Activated CD8-positive, alpha-beta memory T cell treated with anti-CD3 and anti-CD28 coated beads, Interleukin-2, amount 50 U/mL, for 24 hours (primary cell): Measurements from ENCODE around the gene METTL2B.
"Not testable (repeated sequence)": the region's sequence is repeated elsewhere in the genome, so short reads cannot be mapped to it uniquely, and the experiment has no call there.

Experiments
- DNase-seq: peaks from one replicate; pipeline ENCODE4 v3.0.0-alpha.2; 2020; ENCODE audit errors: extremely low read depth

The METTL2B gene

DNA sequence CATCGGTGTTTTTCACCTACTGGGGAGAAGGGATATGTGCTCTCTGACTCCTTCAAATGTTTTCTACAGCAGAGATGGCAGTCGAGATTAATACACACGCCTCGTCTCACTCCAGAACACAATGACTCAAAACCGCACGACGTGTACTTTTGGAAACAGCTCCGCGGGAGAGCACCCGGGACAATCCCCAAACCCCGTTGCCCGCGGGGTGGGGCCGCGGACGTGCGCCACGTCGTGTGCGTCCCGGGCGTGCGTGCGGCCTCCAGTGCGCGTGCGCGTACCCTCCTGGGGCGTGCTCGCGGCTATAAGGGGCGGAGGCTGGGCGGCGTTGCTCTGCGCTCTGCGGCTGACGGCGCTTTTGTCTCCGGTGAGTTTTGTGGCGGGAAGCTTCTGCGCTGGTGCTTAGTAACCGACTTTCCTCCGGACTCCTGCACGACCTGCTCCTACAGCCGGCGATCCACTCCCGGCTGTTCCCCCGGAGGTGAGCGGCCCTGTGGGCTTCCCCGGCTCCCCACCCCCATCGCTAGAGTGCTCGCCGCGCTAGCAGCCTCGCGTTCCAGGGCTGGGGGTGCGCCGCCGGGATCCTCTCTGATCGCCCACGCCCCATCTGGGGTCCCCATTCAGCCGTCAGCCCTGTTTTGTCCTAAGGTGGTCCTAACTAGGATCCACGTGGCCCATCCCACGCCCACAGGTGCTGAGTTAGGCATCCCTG lies 20.8 kb upstream of the METTL2B start, which contains the start of gene HILPDA:
Gene HILPDA, plus strand, starts transcription at position 336 of the 712 bp plus-strand sequence. CDS start 1,391 bp downstream, outside the sequence.
- DNase-seq = peak; percentile 79

DNA sequence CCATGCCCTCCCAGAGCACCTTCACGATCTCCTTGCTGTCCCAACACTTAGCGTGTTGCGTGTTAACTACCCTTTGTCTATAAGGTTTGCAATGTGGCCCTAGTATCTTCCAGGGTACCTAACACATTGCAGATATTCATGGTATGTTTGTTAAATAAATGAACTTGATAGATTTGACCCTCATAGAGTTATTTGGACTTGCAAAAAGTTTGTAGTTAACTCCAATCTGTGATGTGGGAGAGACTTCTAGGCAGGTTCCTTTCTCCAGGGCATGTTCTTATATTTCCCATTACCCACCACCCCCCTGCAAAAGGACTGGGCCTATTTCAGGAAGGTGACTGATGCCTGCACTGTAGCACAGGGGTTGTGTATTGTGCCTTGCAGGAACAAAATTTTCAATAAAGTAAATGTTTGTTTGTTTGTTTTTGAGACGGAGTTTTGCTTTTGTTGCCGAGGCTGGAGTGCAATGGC lies 20.3 kb upstream of the METTL2B start:
- DNase-seq = no peak

GRCh38 chr7:128457385-128457784 lies 19.2 kb upstream of the METTL2B start:
- DNase-seq = not testable (repeated sequence)

DNA sequence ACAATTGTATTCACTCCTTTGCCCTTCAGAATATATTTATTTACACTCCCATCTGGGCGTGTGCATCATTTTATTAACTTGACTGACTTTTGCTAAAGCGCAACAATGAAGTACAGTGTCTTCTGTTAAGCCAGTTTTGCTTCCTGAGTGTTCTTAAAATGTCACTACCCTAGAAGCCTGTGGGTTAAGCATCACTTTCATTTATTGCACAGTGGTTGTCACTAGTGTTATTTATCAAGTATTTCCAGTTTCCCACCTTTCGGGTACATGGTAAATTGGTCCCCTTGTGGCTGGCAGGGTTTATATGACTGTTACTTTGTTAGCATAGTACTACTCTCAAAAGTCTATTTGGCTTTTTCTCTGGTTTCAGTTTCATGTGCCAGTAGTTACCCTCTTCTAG lies 17.6 kb upstream of the METTL2B start:
- DNase-seq = no peak

GRCh38 chr7:128459394-128459878 lies 17.1 kb upstream of the METTL2B start:
- no peak for DNase-seq

GRCh38 chr7:128462460-128462859 lies 14.1 kb upstream of the METTL2B start:
- no peak for DNase-seq

DNA sequence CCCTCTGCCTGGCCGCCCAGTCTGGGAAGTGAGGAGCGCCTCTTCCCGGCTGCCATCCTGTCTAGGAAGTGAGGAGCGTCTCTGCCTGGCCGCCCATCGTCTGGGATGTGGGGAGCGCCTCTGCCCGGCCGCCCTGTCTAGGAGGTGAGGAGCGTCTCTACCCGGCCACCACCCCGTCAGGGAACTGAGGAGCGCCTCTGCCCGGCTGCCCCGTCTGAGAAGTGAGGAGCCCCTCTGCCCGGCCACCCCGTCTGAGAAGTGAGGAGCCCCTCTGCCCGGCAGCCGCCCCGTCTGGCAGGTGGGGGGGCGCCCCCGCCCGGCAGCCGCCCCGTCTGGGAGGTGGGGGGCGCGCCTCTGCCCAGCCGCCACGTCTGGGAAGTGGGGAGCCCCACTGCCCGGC lies 13.2 kb upstream of the METTL2B start:
- DNase-seq = not testable (repeated sequence)

GRCh38 chr7:128463933-128464332 lies 12.6 kb upstream of the METTL2B start:
- DNase-seq = not testable (repeated sequence)

DNA sequence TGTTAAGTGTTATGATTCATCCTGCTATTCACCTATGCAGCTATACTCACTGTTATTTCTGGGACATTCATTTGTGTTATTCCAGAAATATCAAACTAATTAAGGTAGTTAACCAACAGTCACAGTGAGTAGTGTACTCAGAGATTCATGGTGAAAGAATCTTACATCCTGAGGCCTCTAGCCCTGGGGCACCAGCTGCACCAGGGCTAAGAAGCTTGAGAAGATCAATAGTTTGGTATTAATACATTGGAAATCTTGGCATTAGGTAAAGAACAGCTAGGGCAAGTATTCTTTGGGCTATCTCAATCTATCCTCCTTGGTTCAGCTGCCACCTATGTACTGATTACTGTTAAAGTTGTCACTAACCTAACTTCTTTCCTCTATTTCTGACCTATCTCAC lies 9.7 kb upstream of the METTL2B start:
- DNase-seq = not testable (repeated sequence)

DNA sequence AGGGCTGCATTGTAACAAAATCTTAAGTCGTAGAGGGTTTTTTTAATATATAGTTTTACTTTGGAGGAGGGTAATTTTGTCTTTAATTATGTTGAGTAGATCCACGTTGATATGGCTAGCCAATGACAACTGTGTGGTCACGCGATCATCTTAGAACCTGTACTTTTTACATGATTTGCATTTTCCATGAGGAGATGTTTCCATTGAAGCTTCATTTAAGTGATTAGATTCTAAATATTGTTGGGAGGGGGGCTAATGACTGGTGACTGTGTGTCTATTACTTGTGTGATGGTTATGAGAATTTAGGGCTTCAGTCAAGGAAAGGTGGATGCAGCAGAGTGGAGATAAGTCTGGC lies 765 bp downstream of the METTL2B start:
- DNase-seq = not testable (repeated sequence)

GRCh38 chr7:128479082-128479481 lies 2.5 kb downstream of the METTL2B start:
- not testable (repeated sequence) for DNase-seq

DNA sequence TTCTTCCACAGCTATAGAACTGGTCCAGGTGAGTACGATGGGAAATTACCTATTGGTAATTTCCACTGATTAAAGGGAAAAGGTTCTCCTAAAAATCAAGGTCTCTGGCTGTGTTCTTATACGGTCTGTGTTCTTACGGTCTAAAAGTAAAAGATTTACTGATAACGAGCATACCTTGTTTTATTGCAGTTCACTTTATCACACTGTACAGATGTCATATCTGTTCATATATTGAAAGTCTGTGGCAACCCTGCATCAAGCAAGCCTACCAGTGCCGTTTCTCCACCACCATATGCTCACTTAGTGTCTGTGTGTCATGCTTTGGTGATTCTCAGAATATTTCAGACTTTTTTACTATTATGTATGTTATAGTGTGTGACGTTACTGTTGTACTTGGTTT lies 11.6 kb downstream of the METTL2B start:
- not testable (repeated sequence) for DNase-seq

DNA sequence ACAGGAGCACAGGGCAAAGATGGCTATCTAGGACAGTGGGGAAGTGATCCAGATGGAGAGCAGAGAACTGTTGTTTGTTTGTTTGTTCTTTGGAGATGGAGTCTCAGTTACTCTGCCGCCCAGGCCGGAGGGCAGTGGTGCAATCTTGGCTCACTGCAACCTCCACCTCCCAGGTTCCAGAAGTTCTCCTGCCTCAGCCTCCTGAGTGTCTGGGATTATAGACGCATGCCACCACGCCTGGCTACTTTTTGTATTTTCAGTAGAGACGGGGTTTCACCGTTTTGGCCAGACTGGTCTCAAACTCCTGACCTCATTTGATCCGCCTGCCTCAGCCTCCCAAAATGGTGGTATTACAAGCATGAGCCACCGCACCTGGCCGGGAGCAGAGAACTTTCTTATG lies 20.9 kb downstream of the METTL2B start:
- DNase-seq = no peak

GRCh38 chr7:128505416-128505815 lies 28.9 kb downstream of the METTL2B start:
- not testable (repeated sequence) for DNase-seq

DNA sequence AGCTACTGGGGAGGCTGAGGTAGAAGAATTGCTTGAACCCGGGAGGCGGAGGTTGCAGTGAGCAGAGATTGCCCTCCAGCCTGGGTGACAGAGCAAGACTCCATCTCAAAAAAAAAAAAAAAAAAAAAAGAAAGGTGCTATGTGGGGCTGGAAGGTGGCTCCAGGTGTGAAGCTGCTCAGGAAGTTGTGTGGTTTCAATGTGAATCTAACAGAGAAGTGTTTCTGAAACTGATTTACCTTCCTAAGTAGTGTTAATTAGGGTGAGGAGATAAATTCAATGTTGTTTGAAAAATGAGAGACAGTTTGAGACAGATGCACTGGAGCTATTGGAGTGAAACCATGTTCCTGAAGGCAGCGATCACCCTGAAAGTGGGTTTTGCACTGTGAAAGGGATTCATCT lies 30.3 kb downstream of the METTL2B start:
- not testable (repeated sequence) for DNase-seq

- not testable (repeated sequence) for DNase-seq
Observed at GRCh38 chr7:128507321-128507993, 30.9 kb downstream of the METTL2B start.

DNA sequence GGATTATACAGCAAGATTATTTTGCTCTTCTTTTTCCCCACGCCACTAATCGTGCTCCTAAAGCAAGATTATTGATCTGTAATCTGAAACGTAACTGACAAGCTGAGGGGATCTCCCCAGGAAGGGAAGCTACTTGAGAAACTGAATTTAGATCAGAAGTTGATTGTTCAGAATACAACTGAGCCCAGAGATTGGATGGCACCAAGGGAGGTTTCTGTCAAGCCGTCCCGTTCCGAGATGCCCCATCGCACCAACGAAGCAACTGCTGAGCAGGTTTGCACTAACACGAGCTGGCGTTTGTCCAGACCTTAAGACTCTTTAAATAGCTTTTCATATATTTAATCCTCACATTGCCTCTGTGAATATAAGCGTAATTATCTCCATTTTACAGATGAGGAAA lies 35.1 kb downstream of the METTL2B start:
- DNase-seq = not testable (repeated sequence)

DNA sequence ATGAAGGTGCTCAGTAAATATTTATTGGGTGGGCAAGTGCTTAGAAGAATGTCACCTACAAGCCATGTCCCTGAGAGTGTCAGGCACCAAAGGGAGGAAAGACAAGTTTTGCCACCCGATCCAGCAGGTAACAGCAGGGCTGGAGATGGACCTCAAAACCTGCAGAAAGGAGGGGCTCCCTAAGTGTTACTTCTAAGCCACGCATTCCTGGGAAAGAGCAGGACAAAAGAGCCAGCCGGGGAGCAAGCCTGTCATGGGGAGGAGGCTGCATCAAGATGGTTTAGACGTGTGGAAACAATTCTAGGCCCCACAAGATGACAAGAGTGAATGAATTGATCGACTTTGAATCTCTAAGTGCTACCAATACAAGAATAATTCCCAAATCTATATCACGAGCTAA lies 38.7 kb downstream of the METTL2B start:
- DNase-seq = not testable (repeated sequence)

DNA sequence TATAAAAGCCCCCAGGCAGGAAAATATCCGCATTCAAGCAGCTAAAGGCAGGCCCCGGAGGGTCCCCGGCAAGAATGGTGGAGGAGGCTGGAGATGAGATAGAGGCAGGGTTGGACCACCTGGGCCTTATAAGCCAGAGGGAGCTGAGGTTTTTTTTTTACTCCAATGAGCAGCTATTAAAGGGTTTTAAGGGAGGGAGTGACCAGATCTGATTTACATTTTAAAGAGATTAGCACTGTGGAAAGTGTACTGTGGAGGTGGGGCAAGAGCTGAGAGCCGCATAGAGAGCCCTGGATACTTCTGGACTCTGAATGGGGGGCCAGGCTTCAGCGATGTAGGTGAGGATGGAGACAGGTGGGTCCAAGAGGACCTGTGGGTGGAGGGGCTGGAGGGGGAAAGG lies 40.5 kb downstream of the METTL2B start:
- not testable (repeated sequence) for DNase-seq

GRCh38 chr7:128523226-128523931 lies 46.8 kb downstream of the METTL2B start:
- peak; percentile 41 for DNase-seq

- DNase-seq = not testable (repeated sequence)
Observed at GRCh38 chr7:128523932-128524524, 47.5 kb downstream of the METTL2B start.

GRCh38 chr7:128525584-128525983 lies 49.0 kb downstream of the METTL2B start:
- not testable (repeated sequence) for DNase-seq
